Thoracic aorta (tissue), 2 donors: ENCODE measurements around the gene KPNB1. TPM values are rescaled to one million over a fixed set of nuclear protein-coding genes. Genes with fewer than 3 reads are reported as not detected.

ENCODE experiments used
- ATAC-seq: fragments of 150-250 bp; one replicate; pipeline ENCODE4 v1.8.0; 2017; ENCODE audit warnings: low read depth; ENCODE audit not compliant: insufficient number of reproducible peaks, low FRiP score
- DNase-seq: peaks from one replicate; pipeline ENCODE4 v3.0.0-alpha.2; 2020; ENCODE audit warnings: low spot score
- H3K27ac ChIP-seq, 2 donors: fragments of 200-600 bp; sonication (generic); 1 replicate in 1 of 2; 2 replicates in 1 of 2; pipeline ENCODE4 v1.5.1; 2016; ENCODE audit warnings: mild to moderate bottlenecking in 2 of 2, moderate library complexity in 2 of 2
- H3K27me3 ChIP-seq: fragments of 200-600 bp; sonication (generic); replicated peaks from 2 replicates; pipeline ENCODE4 v1.6.0; 2016; ENCODE audit warnings: mild to moderate bottlenecking; ENCODE audit not compliant: insufficient read depth
- H3K36me3 ChIP-seq: fragments of 200-600 bp; sonication (generic); one replicate; pipeline ENCODE4 v1.5.1; 2016
- H3K4me1 ChIP-seq, 2 donors: fragments of 200-600 bp; sonication (generic); 1 replicate in 1 of 2; 2 replicates in 1 of 2; pipeline versions ENCODE4 v1.5.1 to v1.6.0; 2016; ENCODE audit warnings: low read depth in 2 of 2, mild to moderate bottlenecking in 1 of 2; ENCODE audit not compliant: control insufficient read depth in 1 of 2
- H3K4me3 ChIP-seq: fragments of 200-600 bp; sonication (generic); 2 replicates; pipeline ENCODE4 v1.5.1; 2016; ENCODE audit warnings: mild to moderate bottlenecking
- H3K9me3 ChIP-seq: fragments of 200-600 bp; sonication (generic); 2 replicates; pipeline ENCODE4 v1.5.1; 2016
- total RNA-seq, 2 donors: library from RNA; depleted of rRNA; stranded (reverse); fragments of >200 nt; gene quantifications; one replicate each; pipeline versions ENCODE4 v1.1.0 to v1.2.3, GENCODE V29; 2016
- TF ChIP-seq, protein P1 (sequence below): fragments of 200-600 bp; sonication (generic); IDR thresholded peaks from one replicate; pipeline ENCODE4 v1.5.1; 2019; ENCODE audit warnings: antibody characterized with exemption

The KPNB1 gene
- total RNA-seq, 2 donors from 2014 or later, result 199 to 223 TPM

DNA sequence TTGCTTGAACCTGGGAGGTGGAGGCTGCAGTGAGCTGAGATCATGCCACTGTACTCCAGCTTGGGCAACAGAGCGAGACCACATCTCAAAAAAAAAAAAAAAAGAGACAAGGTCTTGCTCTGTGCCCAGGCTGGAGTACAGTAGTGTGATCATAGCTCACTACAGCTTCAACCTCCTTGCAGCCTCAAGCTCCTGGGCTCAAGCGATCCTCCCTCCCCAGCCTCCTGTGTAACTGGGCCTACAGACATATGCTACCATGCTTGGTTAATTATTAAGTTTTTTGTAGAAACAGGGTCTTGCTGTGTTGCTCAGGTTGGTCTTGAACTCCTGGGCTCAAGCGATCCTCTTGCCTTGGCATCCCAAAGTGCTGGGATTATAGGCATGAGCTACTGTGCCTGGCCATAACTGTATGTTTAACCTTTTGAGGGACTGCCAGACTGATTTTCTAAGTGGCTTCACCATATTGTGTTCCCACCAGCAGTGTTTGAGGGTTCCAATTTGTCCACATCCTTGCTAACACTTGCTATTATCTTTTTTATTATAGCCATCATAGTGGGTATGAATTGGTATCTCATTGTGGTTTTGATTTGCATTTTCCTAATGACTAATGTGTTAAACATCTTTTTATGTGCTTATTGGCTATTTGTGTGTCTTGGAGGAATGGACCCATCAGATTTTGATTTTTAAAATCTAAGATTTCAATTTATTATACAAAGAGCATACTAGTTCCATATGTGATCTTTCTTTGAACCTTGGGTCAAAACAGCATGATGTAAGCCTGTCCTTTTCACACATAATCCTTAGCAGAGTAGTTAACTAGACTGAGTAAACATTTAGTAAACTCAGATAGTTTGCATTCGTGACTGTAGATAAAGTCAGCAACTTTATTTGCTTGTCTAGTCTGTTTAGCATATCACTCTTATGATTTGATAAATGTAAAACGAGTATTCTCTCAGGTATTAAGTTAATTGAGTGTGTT is 38.1 kb upstream of the KPNB1 start:
- ATAC-seq, result no peak
- TF ChIP-seq, protein P1, sequence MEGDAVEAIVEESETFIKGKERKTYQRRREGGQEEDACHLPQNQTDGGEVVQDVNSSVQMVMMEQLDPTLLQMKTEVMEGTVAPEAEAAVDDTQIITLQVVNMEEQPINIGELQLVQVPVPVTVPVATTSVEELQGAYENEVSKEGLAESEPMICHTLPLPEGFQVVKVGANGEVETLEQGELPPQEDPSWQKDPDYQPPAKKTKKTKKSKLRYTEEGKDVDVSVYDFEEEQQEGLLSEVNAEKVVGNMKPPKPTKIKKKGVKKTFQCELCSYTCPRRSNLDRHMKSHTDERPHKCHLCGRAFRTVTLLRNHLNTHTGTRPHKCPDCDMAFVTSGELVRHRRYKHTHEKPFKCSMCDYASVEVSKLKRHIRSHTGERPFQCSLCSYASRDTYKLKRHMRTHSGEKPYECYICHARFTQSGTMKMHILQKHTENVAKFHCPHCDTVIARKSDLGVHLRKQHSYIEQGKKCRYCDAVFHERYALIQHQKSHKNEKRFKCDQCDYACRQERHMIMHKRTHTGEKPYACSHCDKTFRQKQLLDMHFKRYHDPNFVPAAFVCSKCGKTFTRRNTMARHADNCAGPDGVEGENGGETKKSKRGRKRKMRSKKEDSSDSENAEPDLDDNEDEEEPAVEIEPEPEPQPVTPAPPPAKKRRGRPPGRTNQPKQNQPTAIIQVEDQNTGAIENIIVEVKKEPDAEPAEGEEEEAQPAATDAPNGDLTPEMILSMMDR, result no peak
- DNase-seq, result no peak
- H3K4me1 ChIP-seq, result no peaks in the 10 kb centered on the region
- peaks cover 14% of the 10 kb centered on the region for H3K36me3 ChIP-seq
- no peaks in the 10 kb centered on the region for H3K27me3 ChIP-seq
- no peaks in the 10 kb centered on the region for H3K9me3 ChIP-seq
- no peak overlapping the region for H3K27ac ChIP-seq
- no peak overlapping the region for H3K4me3 ChIP-seq

DNA sequence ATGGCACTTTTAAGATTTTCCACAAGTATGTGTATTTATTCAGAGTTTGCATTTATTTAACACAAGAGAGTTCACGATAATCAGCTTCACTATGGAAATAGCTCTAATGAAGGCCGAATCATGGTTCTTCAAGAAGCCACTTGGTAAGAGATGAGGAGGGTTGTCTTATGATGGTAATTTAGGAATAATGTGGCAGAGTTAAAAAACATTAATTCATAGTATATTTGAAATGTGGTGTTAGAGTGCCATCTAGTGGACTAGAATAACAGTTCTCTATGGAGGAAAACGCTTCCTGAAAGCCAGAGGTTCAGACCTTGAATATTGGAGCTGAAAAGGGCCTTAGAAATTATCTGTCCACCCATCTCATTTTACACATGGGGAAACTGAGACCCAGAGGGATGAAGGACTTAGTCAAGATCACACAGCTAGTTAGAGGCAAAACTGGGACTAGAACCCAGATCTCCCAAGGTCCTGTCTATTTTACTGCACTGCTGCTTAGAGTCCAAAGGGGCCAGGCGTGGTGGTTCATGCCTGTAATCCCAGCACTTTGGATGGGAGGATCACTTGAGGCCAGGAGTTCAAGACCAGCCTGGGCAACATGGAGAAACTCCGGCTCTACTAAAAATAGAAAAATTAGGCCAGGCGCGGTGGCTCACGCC is 33.8 kb upstream of the KPNB1 start:
- H3K36me3 ChIP-seq, result peaks cover 24% of the 10 kb centered on the region
- H3K27me3 ChIP-seq, result no peaks in the 10 kb centered on the region
- DNase-seq, result no peak
- no peak overlapping the region for H3K27ac ChIP-seq
- H3K4me3 ChIP-seq, result no peak overlapping the region
- ATAC-seq, result no peak
- no peaks in the 10 kb centered on the region for H3K9me3 ChIP-seq
- TF ChIP-seq, protein P1, result peak; percentile 77
- H3K4me1 ChIP-seq, result peaks cover 8 to 24% of the 10 kb centered on the region in 2 donors

DNA sequence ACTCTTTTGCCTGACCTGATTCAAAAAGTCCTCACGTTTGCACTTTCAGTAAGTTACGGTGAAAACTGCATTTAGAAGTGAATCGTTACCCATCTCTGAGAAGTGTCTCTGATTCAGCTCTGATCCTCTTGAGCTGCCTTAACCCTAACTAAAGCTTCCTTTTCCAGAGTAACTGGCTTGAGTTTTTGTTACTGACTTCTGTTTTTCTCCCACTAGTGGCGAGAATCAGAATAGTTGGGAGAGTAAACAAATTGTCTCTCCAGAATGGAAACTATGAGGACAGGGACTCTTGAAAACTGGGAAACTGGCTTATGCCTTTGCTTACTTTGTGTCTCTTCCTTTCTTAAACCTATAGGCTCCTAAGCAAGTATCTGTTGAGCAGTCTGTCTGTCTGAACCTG is 31.3 kb upstream of the KPNB1 start:
- no peaks in the 10 kb centered on the region for H3K9me3 ChIP-seq
- H3K4me1 ChIP-seq, result peaks cover 16 to 42% of the 10 kb centered on the region in 2 donors
- TF ChIP-seq, protein P1, result no peak
- DNase-seq, result no peak
- H3K27me3 ChIP-seq, result no peaks in the 10 kb centered on the region
- peaks cover 21% of the 10 kb centered on the region for H3K36me3 ChIP-seq
- no peak overlapping the region for H3K4me3 ChIP-seq
- no peak for ATAC-seq
- peak overlapping the region; percentile 30 to 75 for H3K27ac ChIP-seq

DNA sequence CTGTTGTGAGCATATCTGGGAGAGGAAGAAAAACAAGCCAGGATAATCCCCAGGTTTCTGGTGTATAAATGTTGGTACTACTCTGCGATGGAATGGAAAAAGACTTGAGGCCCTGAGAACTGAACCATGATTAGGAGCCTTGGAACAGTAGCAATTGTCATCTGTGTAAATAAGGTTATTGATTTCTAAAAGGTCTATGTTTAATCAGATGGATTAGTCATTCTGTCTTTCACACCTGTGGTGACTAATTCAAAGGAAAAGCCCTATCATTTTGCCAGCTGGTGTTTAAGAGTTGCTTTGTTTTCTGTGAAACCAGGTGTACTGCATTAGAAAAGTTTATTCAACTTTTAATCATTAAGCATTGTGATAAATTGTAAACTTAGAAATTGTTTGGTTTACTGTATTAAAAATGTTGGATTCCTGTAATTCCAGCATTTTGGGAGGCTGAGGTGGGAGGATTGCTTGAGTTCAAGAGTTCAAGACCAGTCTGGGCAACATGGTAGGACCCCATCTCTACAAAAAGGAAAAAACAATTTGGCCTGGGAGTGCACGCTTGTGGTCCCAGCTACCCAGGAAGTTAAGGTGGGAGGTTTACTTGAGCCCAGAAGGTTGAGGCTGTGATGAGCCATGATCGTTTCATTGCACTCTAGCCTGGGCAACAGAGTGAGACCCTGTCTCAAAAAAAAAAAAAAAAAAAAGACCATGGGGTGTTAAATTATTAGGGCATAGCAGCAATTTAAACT is 29.0 kb upstream of the KPNB1 start:
- ATAC-seq (no peak), DNase-seq (no peak)
- peaks cover 19% of the 10 kb centered on the region for H3K36me3 ChIP-seq
- H3K27me3 ChIP-seq, result no peaks in the 10 kb centered on the region
- H3K4me1 ChIP-seq, result peaks cover 16 to 42% of the 10 kb centered on the region in 2 donors
- H3K4me3 ChIP-seq, result no peak overlapping the region
- TF ChIP-seq, protein P1, result no peak
- H3K9me3 ChIP-seq, result no peaks in the 10 kb centered on the region
- H3K27ac ChIP-seq, result peak overlapping the region; percentile 30 to 75
